ENCODE results near the gene GTF3C2. TPM values are rescaled to one million over a fixed set of nuclear protein-coding genes. Genes with fewer than 3 reads are reported as not detected.
"Not testable (repeated sequence)": the region's sequence is repeated elsewhere in the genome, so short reads cannot be mapped to it uniquely, and the experiment has no call there.

Gene GTF3C2
- total RNA-seq, 2 donors from 2014 or later, result 19.1 to 19.7 TPM

DNA sequence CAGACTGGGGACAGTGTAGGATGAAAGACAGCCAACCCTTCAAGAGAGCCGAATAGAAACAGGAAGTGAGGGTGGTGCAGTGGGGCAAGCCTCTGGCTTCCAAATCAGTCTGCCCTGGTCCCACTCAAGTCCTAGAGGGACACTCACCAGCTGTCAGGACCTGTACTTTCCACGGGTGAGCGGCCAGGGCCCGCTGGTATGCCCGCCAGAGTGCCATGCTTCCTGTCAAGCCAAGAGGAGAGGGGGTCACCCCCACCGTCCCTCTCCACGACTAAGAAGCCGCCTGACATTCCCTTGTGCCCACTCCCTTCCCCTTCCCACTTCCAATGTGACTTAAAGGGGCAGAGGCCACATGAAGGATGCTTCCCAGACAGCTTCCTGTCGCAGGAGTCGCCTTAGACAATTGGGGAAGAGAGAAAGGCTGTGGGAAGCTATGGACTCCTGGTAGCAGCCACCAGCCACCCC, 34.2 kb downstream of the GTF3C2 start:
- Histone ChIP-seq H3K36me3 (peaks cover 13% of the 10 kb centered on the region), H3K27me3 (no peaks in the 10 kb centered on the region), H3K9me3 (no peaks in the 10 kb centered on the region), H3K4me3 (peak overlapping the region; percentile 55 to 73), H3K4me1 (peaks cover 0 to 31% of the 10 kb centered on the region in 2 donors), H3K27ac (peak overlapping the region; percentile 92 to 97)
- TF ChIP-seq, protein P1, sequence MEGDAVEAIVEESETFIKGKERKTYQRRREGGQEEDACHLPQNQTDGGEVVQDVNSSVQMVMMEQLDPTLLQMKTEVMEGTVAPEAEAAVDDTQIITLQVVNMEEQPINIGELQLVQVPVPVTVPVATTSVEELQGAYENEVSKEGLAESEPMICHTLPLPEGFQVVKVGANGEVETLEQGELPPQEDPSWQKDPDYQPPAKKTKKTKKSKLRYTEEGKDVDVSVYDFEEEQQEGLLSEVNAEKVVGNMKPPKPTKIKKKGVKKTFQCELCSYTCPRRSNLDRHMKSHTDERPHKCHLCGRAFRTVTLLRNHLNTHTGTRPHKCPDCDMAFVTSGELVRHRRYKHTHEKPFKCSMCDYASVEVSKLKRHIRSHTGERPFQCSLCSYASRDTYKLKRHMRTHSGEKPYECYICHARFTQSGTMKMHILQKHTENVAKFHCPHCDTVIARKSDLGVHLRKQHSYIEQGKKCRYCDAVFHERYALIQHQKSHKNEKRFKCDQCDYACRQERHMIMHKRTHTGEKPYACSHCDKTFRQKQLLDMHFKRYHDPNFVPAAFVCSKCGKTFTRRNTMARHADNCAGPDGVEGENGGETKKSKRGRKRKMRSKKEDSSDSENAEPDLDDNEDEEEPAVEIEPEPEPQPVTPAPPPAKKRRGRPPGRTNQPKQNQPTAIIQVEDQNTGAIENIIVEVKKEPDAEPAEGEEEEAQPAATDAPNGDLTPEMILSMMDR (IDR thresholded peaks at IDR 0.05), result no peak
- no peak for DNase-seq (ENCODE audit: low spot score)

GRCh38 chr2:27320958-27321543, 35.5 kb downstream of the GTF3C2 start:
- peak; percentile 88 for DNase-seq (ENCODE audit: low spot score)
- H3K9me3 ChIP-seq, result no peaks in the 10 kb centered on the region
- H3K27ac ChIP-seq, result peak overlapping the region; percentile 92 to 97
- H3K36me3 ChIP-seq, result peaks cover 2% of the 10 kb centered on the region
- no peak overlapping the region for H3K4me3 ChIP-seq
- H3K4me1 ChIP-seq, result peaks cover 0 to 31% of the 10 kb centered on the region in 2 donors
- TF ChIP-seq, protein P1 (IDR thresholded peaks at IDR 0.05), result peak; percentile 38 to 55
- no peaks in the 10 kb centered on the region for H3K27me3 ChIP-seq

- H3K36me3 ChIP-seq; H3K4me3 ChIP-seq; H3K27ac ChIP-seq; H3K9me3 ChIP-seq; H3K27me3 ChIP-seq; DNase-seq (ENCODE audit: low spot score): not testable (repeated sequence)
- H3K4me1 ChIP-seq, result peaks cover 0 to 31% of the 10 kb centered on the region in 2 donors
Observed at GRCh38 chr2:27319839-27320238, 36.7 kb downstream of the GTF3C2 start.

DNA sequence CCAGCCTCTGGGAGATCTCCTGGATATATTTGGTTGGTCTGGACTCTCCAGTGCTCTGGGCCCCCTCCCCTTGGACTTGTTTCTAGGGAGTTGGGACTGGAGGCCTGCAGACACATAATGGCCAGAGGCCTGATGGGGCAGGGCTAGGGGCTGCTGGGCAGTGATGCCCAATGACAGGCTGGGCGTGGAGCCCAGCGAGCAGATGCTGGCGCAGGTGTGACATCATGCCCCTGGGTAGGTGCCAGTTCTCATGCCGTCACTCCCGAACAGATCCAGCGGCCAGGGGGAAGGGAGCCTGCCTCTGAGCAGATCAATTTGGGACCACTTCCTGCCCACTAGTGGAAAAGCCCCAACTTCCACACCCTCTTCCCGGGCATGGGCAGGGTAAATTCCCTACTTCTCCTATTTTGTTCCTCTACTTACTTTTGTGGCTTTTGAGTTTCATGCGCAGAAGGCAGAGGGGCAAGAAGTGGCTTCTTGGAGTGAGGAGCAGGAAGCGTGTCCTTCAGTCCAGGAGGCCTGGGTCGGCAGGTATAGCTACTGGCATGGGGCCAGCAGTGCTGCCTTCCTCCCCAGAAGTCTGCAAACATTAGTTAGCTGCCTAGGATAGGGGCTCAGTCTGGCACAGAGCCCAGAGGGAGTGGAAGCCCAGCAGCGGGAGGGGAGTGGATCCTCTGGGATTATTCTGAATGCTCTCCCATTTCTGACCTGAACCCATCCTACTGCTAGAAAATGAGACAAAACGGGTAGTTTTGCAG, 39.7 kb downstream of the GTF3C2 start:
- TF ChIP-seq, protein P1 (IDR thresholded peaks at IDR 0.05), result no peak
- Histone ChIP-seq H3K4me3 (no peak overlapping the region), H3K27me3 (no peaks in the 10 kb centered on the region), H3K4me1 (peaks cover 0 to 14% of the 10 kb centered on the region in 2 donors), H3K36me3 (peaks cover 4% of the 10 kb centered on the region), H3K27ac (no peak overlapping the region), H3K9me3 (no peaks in the 10 kb centered on the region)
- DNase-seq (ENCODE audit: low spot score), result no peak

- Histone ChIP-seq H3K27ac (no peak overlapping the region), H3K36me3 (peaks cover 4% of the 10 kb centered on the region), H3K27me3 (no peaks in the 10 kb centered on the region), H3K9me3 (no peaks in the 10 kb centered on the region), H3K4me1 (no peaks in the 10 kb centered on the region), H3K4me3 (no peak overlapping the region)
- TF ChIP-seq, protein P1 (IDR thresholded peaks at IDR 0.05), result no peak
- DNase-seq (ENCODE audit: low spot score), result no peak
Observed at GRCh38 chr2:27315122-27315521, 41.4 kb downstream of the GTF3C2 start.

DNA sequence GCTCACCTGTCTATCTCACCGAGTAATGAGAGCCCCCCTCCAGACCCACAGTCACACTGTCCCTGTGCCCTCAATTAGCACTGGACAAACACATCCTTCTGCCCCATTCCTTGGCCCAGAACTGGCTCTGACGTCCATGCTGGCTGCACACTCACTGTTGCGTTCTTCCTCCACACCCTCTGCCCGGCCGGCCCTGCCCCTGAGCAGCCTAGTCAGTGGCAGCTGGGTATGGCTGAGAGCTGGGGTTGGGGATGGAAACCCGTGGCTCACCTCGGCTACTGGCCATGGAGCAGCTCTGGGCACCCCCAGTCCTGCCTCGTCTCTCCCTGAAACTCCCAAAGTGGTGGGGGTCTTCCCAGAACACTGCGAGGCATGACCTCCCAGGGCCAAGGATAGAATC, 41.9 kb downstream of the GTF3C2 start:
- peaks cover 4% of the 10 kb centered on the region for H3K36me3 ChIP-seq
- no peaks in the 10 kb centered on the region for H3K9me3 ChIP-seq
- no peak overlapping the region for H3K27ac ChIP-seq
- TF ChIP-seq, protein P1 (IDR thresholded peaks at IDR 0.05), result no peak
- no peaks in the 10 kb centered on the region for H3K4me1 ChIP-seq
- no peak overlapping the region for H3K4me3 ChIP-seq
- H3K27me3 ChIP-seq, result no peaks in the 10 kb centered on the region
- no peak for DNase-seq (ENCODE audit: low spot score)

Measured in right atrium auricular region (tissue), 2 donors.